Skeletal muscle tissue (tissue), 4 donors: Measurements from ENCODE around the gene RYR3. TPM values are rescaled to one million over a fixed set of nuclear protein-coding genes. Genes with fewer than 3 reads are reported as not detected.

Experiments
- H3K27ac ChIP-seq: one replicate; pipeline ENCODE4 v1.7.0; 2013; ENCODE audit warnings: mild to moderate bottlenecking, low read depth, low read length, inconsistent platforms
- H3K27me3 ChIP-seq, 3 donors: one replicate each; pipeline ENCODE4 v1.7.0; 2013; ENCODE audit warnings: low read length in 3 of 3; ENCODE audit not compliant: control insufficient read depth in 3 of 3, insufficient read depth in 3 of 3
- H3K36me3 ChIP-seq, 3 donors: one replicate each; pipeline ENCODE4 v1.7.0; 2013; ENCODE audit warnings: low read length in 3 of 3; ENCODE audit not compliant: control insufficient read depth in 3 of 3, insufficient read depth in 3 of 3
- H3K4me1 ChIP-seq, 3 donors: one replicate each; pipeline ENCODE4 v1.7.0; 2013; ENCODE audit warnings: low read length in 3 of 3, mild to moderate bottlenecking in 3 of 3; ENCODE audit not compliant: control insufficient read depth in 3 of 3, insufficient read depth in 3 of 3
- H3K4me3 ChIP-seq, 3 donors: one replicate each; pipeline ENCODE4 v1.7.0; 2013; ENCODE audit warnings: low read length in 3 of 3
- H3K9ac ChIP-seq, 3 donors: one replicate each; pipeline ENCODE4 v1.7.0; 2013; ENCODE audit warnings: low read length in 3 of 3, mild to moderate bottlenecking in 3 of 3, moderate library complexity in 2 of 3, low read depth in 1 of 3
- H3K9me3 ChIP-seq, 3 donors: one replicate each; pipeline ENCODE4 v1.7.0; 2013; ENCODE audit warnings: low read length in 3 of 3; ENCODE audit not compliant: control insufficient read depth in 3 of 3
- total RNA-seq: library from RNA; depleted of rRNA; stranded (reverse); fragments of >200 nt; gene quantifications from one replicate; pipeline ENCODE4 v1.2.3, GENCODE V29; 2014
- donor health status: Osteomylitis.

RYR3 gene
- total RNA-seq, 1 donor from 2014 or later = 50.6 TPM

DNA sequence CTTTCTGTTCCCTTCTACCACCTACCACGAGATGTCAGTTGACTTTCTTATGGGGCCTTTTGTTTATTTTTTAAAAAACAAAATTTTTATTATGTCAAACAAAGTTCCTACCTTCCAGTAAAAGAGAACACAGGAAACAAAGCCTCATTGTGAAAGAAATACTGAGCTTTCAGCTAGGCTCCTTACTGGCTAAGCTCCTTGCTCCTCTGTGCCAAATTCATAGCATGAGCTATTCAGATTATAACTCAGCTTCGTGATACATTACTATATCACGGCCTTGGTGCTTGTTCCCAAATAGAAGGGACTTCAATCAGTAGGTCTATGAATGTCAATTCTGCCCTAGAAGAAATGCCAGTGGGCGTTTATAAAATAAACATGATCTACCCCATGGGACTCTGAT, 511.7 kb downstream of the RYR3 start:
- no peak overlapping the region for H3K27ac ChIP-seq
- H3K4me1 ChIP-seq = no peaks in the 10 kb centered on the region
- H3K36me3 ChIP-seq = peaks cover 6 to 13% (median 6%) of the 10 kb centered on the region in 3 donors
- no peaks in the 10 kb centered on the region for H3K27me3 ChIP-seq
- H3K9ac ChIP-seq = no peak overlapping the region
- H3K9me3 ChIP-seq = no peaks in the 10 kb centered on the region
- no peak overlapping the region for H3K4me3 ChIP-seq

DNA sequence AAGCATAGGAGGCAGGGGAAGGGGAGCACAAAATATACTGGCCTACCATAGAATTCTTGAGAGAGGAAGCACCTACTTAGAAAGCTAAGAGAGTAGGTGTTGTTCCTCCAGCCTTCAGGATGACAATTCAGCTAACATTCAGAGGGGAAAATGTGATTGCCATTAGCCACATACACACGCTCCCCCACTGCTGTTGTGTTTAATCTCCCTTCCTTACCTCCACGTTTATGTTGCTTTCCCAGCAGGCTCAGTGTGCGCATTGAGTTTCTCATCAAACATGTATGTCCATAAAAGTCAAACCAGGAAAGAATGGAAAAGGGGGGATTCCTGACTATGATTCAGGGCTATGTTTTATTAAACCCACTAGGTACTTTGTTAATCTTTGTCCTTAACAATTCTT, 512.4 kb downstream of the RYR3 start:
- H3K27ac ChIP-seq = no peak overlapping the region
- H3K9me3 ChIP-seq = peaks cover 0 to 1% (median 0%) of the 10 kb centered on the region in 3 donors
- H3K36me3 ChIP-seq = peaks cover 6 to 13% (median 9%) of the 10 kb centered on the region in 3 donors
- no peaks in the 10 kb centered on the region for H3K4me1 ChIP-seq
- H3K27me3 ChIP-seq = no peaks in the 10 kb centered on the region
- H3K4me3 ChIP-seq = no peak overlapping the region
- H3K9ac ChIP-seq = no peak overlapping the region

DNA sequence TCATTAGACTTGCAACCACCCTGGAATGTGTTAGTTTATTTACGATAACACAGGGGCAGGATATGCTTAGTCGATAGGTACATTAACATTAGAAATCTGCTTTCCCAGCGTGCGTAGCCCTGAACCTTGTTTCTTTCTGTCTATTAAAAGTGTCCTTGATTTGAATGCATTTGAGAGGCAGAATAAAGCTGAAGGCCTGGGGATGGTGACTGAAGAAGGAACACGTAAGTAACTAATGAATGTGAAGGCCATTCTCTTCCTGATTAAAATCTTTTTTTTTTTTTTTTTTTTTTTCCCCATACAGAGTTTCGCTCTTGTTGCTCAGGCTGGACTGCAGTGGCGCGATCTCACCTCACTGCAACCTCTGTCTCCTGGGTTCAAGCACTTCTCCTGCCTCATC, 514.7 kb downstream of the RYR3 start:
- Histone ChIP-seq H3K36me3 (peaks cover 9 to 13% (median 13%) of the 10 kb centered on the region in 3 donors), H3K27ac (no peak overlapping the region), H3K9me3 (peaks cover 0 to 2% (median 0%) of the 10 kb centered on the region in 3 donors)

DNA sequence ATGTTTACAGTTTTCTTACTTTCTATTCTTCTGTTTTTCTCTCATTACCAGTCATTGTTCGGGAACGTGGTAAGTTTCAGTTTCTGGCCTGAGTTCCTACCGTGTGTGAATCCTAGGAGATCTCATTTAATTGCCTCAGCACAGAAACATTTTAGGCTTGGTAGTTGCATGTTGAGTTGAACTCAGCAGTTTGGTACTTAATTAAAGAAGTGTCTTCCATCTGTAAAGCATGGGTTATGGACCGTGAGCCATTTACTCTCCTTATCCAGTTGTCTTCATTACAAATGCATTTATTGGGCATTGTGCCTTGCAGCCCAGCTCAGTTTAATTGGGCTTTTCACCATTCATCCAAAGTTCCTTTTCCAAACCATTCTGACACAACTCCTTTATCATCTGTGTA, 515.4 kb downstream of the RYR3 start:
- Histone ChIP-seq H3K27me3 (no peaks in the 10 kb centered on the region), H3K4me1 (no peaks in the 10 kb centered on the region), H3K36me3 (peaks cover 9 to 13% (median 12%) of the 10 kb centered on the region in 3 donors), H3K9me3 (peaks cover 0 to 2% (median 0%) of the 10 kb centered on the region in 3 donors), H3K27ac (no peak overlapping the region), H3K9ac (no peak overlapping the region), H3K4me3 (no peak overlapping the region)

More for the DNA sequence above, 514.7 kb downstream of the RYR3 start:
- Histone ChIP-seq H3K9ac (no peak overlapping the region), H3K4me3 (no peak overlapping the region), H3K27me3 (no peaks in the 10 kb centered on the region), H3K4me1 (no peaks in the 10 kb centered on the region)

DNA sequence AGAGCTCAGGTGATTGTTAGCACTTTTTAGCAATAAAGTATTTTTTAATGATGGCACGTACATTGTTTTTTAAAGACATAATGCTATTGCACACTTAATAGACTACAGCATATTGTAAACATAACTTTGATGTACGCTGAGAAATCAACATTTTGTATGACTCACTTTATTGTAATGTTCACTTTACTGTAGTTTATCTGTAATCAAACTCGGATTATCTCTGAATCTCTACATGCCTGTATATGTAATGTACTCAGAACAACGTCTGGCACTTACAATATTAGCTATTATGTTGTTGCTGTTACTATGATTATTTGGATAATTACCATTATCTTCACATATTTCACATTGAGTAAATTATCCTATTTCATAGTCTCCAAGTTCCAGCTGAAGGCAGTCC, 519.6 kb downstream of the RYR3 start:
- Histone ChIP-seq H3K27ac (no peak overlapping the region), H3K36me3 (peaks cover 9 to 12% (median 9%) of the 10 kb centered on the region in 3 donors), H3K9me3 (peaks cover 0 to 2% (median 0%) of the 10 kb centered on the region in 3 donors), H3K4me1 (no peaks in the 10 kb centered on the region), H3K4me3 (no peak overlapping the region), H3K9ac (no peak overlapping the region), H3K27me3 (no peaks in the 10 kb centered on the region)

DNA sequence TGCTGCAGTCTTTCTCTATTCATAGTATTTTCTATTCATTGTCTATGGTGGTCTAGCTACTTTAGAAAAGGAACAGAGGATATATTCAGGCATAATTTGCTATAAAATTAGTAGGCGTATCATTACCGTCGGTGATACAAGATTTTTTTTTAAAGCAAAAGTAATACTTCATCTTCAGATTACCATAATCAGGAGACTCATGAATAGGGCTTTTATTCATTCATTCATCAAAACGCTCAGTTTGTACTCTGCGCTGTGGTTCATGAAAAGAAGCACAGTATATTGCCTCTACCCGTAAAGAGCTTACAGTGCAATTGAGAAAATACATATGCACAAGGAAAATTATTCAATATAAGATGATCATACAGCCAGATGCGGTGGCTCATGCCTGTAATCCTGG, 520.9 kb downstream of the RYR3 start:
- Histone ChIP-seq H3K9ac (no peak overlapping the region), H3K27me3 (no peaks in the 10 kb centered on the region), H3K36me3 (peaks cover 7 to 11% (median 8%) of the 10 kb centered on the region in 3 donors), H3K27ac (no peak overlapping the region), H3K9me3 (peaks cover 0 to 2% (median 0%) of the 10 kb centered on the region in 3 donors), H3K4me1 (no peaks in the 10 kb centered on the region), H3K4me3 (no peak overlapping the region)

DNA sequence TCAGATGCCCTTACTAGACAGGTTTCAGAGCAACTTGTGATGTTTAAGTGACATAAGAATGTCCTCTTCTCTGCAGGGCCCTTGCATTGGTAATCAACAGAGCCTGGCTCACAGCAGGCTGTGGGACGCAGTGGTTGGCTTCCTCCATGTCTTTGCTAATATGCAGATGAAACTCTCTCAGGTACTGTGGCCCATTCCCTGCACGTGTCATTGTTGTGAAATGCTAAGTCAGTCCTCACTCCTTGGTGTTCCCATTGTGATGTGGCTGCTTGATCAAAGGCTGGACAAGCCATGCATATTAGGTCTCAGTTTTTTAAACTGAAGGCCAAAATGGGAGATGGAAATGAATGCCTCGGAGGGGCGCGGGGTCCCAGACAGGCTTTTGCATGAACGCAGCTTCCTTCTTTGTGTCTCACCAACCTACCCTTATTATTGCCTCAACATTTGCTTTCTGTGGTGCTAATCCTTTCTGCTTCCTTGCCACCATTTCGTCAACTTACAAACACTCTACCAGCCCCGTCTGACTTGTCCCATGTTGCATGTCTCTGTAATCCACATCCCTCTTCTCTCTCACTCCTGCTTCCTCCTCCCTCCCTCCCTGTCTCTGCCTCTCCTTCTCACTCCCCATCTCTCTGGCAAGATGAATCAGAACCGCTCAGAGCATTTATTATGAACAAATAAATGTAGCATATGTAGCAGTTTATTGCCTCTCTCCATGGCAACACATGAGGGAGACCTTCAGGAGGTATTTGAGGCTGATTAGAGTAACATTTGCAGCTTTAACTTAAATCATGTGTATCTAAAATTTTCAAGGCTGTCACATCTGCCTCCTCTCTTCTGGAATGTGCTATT, 524.4 kb downstream of the RYR3 start:
- H3K27me3 ChIP-seq = no peaks in the 10 kb centered on the region
- no peaks in the 10 kb centered on the region for H3K9me3 ChIP-seq
- no peak overlapping the region for H3K4me3 ChIP-seq
- H3K36me3 ChIP-seq = peaks cover 0 to 6% (median 4%) of the 10 kb centered on the region in 3 donors
- no peak overlapping the region for H3K27ac ChIP-seq
- H3K4me1 ChIP-seq = peaks cover 0 to 7% (median 0%) of the 10 kb centered on the region in 3 donors
- no peak overlapping the region for H3K9ac ChIP-seq

DNA sequence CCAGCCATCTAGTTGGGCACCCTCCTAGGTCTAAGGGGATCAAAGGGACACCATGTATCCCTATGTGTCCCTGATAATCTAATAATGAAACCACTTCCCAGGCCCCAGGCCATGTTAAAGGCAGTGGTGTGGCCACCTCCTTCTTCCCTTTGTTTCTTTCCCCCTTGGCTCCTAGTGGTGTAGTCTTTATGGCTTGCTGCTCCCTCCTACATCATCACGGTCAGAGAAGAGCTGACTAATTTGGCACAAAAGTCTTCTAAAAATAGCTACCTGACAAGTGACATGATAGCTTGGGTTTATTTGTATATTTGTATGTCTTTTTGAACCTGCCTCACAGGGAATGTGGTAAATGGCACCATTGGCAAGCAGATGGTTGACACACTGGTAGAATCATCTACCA, 526.5 kb downstream of the RYR3 start:
- Histone ChIP-seq H3K9me3 (no peaks in the 10 kb centered on the region), H3K9ac (no peak overlapping the region), H3K27ac (no peak overlapping the region), H3K4me3 (no peak overlapping the region), H3K4me1 (peaks cover 0 to 7% (median 0%) of the 10 kb centered on the region in 3 donors), H3K36me3 (peaks cover 0 to 5% (median 4%) of the 10 kb centered on the region in 3 donors), H3K27me3 (no peaks in the 10 kb centered on the region)

DNA sequence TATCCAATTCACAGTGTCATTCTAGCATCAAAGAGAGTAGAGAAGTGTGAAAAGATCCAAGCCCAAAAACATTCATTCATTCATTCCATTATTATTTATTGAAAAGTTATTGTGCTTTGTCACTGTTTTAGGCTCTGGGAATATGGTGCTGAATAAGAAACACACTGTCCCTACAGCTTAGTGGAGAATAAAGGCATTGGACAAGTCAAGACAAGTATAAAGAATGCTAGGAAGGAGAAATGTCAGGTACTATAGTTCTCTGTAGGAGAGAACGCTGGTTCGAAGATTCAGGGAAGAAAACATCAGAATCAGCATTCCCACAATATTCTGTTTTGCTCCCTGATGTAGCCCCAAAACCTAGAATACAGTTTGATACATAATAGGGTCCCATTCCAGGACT, 528.8 kb downstream of the RYR3 start:
- no peak overlapping the region for H3K9ac ChIP-seq
- peaks cover 0 to 7% (median 0%) of the 10 kb centered on the region in 3 donors for H3K4me1 ChIP-seq
- no peaks in the 10 kb centered on the region for H3K9me3 ChIP-seq
- H3K27me3 ChIP-seq = no peaks in the 10 kb centered on the region
- H3K4me3 ChIP-seq = no peak overlapping the region
- peaks cover 0 to 5% (median 4%) of the 10 kb centered on the region in 3 donors for H3K36me3 ChIP-seq
- H3K27ac ChIP-seq = no peak overlapping the region

DNA sequence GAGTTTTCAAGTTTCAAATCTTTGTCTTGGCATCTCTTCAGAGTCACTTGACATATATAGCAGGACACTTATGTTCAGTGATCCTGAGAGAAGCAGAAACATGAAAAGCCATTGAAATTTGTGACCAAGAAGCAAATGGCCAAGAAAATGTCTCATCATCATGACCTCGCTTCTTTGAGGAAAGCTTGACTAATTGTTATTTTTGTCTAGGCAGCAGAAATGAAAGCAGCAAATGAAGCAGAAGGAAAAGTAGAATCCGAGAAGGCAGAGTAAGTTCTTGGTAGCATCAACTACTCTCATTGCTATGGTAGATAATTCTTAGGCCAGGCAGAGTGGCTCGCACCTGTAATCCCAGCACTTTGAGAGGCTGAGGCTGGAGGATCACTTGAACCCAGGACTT, 529.8 kb downstream of the RYR3 start:
- Histone ChIP-seq H3K27ac (no peak overlapping the region), H3K9ac (no peak overlapping the region)

More for the DNA sequence above, 529.8 kb downstream of the RYR3 start:
- H3K4me3 ChIP-seq = no peak overlapping the region
- H3K4me1 ChIP-seq = peaks cover 0 to 7% (median 0%) of the 10 kb centered on the region in 3 donors
- H3K9me3 ChIP-seq = no peaks in the 10 kb centered on the region
- no peaks in the 10 kb centered on the region for H3K27me3 ChIP-seq
- H3K36me3 ChIP-seq = peaks cover 0 to 7% (median 4%) of the 10 kb centered on the region in 3 donors
